ENCODE results near the gene ZFY.
"Not testable (repeated sequence)": the region's sequence is repeated elsewhere in the genome, so short reads cannot be mapped to it uniquely, and the experiment has no call there.

Gene ZFY

GRCh38 chrY:2973110-2973751 lies 38.0 kb downstream of the ZFY start:
- no peak for DNase-seq (ENCODE audit: low read depth, low spot score)

DNA sequence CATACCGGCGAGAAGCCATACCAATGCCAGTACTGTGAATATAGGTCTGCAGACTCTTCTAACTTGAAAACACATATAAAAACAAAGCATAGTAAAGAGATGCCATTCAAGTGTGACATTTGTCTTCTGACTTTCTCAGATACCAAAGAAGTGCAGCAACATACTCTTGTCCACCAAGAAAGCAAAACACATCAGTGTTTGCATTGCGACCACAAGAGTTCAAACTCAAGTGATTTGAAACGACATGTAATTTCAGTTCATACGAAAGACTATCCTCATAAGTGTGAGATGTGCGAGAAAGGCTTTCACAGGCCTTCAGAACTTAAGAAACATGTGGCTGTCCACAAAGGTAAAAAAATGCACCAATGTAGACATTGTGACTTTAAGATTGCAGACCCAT lies 44.1 kb downstream of the ZFY start:
- no peak for DNase-seq (ENCODE audit: low read depth, low spot score)

GRCh38 chrY:2984491-2984890 lies 49.3 kb downstream of the ZFY start:
- DNase-seq (ENCODE audit: low read depth, low spot score), result no peak

- not testable (repeated sequence) for DNase-seq (ENCODE audit: low read depth, low spot score)
These were observed 52.0 kb downstream of the ZFY start for GRCh38 chrY:2987178-2987577.

DNA sequence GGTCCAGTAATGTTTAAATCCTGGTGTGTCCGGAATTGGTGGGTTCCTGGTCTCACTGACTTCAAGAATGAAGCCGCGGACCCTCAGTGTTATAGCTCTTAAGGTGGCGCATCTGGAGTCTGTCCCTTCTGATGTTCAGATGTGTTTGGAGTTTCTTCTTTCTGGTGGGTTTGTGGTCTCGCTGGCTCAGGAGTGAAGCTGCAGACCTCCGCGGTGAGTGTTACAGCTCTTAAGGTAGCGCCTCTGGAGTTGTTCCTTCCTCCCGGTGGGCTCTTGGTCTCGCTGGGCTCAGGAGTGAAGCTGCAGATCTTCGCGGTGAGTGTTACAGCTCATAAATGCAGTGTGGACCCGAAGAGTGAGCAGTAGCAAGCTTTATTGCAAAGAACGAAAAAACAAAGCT lies 62.2 kb downstream of the ZFY start:
- not testable (repeated sequence) for DNase-seq (ENCODE audit: low read depth, low spot score)

DNA sequence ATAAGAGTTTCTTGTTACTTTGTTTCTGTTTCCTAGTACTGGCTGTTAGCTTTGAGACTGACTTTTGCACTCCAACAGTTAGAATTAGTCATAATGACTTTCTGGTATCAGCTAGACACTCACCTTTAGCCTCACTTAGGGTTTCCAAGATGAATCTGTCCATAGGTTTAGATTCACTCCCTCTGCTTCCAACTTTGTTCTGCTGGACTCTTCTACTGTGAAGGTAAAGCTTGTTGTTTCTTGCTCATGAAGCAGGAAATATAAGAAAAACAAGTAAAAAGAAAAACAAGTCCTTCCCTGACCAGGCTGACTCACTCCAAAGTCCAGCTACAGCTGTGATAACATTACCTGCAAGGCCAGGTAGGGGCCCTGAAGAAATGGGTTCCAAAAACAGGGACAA lies 67.0 kb downstream of the ZFY start:
- DNase-seq (ENCODE audit: low read depth, low spot score), result no peak

GRCh38 chrY:3002680-3003515 lies 67.7 kb downstream of the ZFY start:
- no peak for DNase-seq (ENCODE audit: low read depth, low spot score)

GRCh38 chrY:3003516-3003830 lies 68.3 kb downstream of the ZFY start:
- no peak for DNase-seq (ENCODE audit: low read depth, low spot score)

GRCh38 chrY:3003846-3004245 lies 68.7 kb downstream of the ZFY start:
- DNase-seq (ENCODE audit: low read depth, low spot score), result no peak

- DNase-seq (ENCODE audit: low read depth, low spot score), result not testable (repeated sequence)
These were observed 70.8 kb downstream of the ZFY start for GRCh38 chrY:3006031-3006430.

DNA sequence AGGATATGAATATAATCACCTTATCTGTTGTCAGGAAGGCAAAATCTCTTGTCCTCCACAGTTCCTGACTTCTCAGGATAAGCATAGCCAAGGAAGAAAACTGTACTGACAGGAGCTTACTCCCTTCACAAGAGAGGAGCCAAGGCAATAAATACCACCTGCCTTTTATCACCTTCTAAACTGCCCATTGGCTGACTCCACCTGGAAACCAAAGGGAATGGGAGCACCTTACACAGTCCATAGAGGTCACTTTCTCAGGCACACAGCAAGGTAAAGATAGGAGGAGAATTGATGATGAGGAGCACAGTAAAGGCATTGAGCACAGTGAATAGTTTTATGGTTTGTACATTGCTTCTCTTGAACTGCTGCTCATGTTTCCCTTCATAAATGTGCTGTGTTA lies 72.8 kb downstream of the ZFY start:
- no peak for DNase-seq (ENCODE audit: low read depth, low spot score)

- DNase-seq (ENCODE audit: low read depth, low spot score), result no peak
These were observed 77.0 kb downstream of the ZFY start for GRCh38 chrY:3012226-3012625.

- no peak for DNase-seq (ENCODE audit: low read depth, low spot score)
These were observed 81.4 kb downstream of the ZFY start for GRCh38 chrY:3016594-3016993.

DNA sequence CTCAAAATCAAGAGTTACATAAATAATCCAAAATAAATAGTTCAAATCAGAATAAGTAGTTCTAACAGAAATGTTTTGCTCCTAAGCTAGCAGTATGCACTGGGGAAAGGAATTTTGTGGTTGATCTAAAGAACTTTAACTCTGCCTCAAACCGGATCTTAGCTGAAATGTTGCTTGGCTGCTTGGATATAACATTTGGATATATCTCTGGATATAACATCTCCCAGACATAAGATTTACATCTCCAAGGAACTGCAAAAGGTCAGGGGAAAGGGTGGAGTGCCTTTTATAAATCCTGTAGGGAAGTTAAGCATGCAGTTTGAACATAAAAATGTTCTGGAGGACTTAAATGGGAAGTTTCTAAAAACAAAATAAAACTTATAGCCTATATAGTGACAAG lies 83.4 kb downstream of the ZFY start:
- no peak for DNase-seq (ENCODE audit: low read depth, low spot score)

GRCh38 chrY:3019584-3019983 lies 84.4 kb downstream of the ZFY start:
- DNase-seq (ENCODE audit: low read depth, low spot score), result no peak

GRCh38 chrY:3021176-3021575 lies 86.0 kb downstream of the ZFY start:
- DNase-seq (ENCODE audit: low read depth, low spot score), result no peak

- no peak for DNase-seq (ENCODE audit: low read depth, low spot score)
These were observed 88.4 kb downstream of the ZFY start for GRCh38 chrY:3023606-3024005.

GRCh38 chrY:3025357-3025756 lies 90.2 kb downstream of the ZFY start:
- no peak for DNase-seq (ENCODE audit: low read depth, low spot score)

Data from brain pericyte (primary cell).